Calu3 (cell line): ENCODE measurements around the gene DTYMK. TPM values are rescaled to one million over a fixed set of nuclear protein-coding genes. Genes with fewer than 3 reads are reported as not detected.

ENCODE experiments used
- BruUV-seq: library from RNA; stranded (reverse); fragments of 400-500 nt; replicated peaks from 2 replicates; lab custom pipeline; 2021; lab: Mats Ljungman, UMichigan
- CTCF ChIA-PET: fragments of 300-600 bp; sonication (Branson Sonifier 250); formaldehyde crosslinking; loops from one replicate; lab custom pipeline; 2022; ENCODE audit warnings: antibody characterized with exemption; lab: Charles Lee
- DNase-seq: peaks from one replicate; pipeline ENCODE4 v3.0.0; 2022
- H3K27ac Mint-ChIP-seq: one replicate; pipeline ENCODE4 v1.8.0; 2022; ENCODE audit warnings: mixed read lengths; ENCODE audit not compliant: unreplicated experiment
- H3K27me3 Mint-ChIP-seq: one replicate; pipeline ENCODE4 v1.8.0; 2022; ENCODE audit warnings: mixed read lengths; ENCODE audit not compliant: unreplicated experiment
- H3K36me3 Mint-ChIP-seq: one replicate; pipeline ENCODE4 v1.8.0; 2022; ENCODE audit warnings: mild to moderate bottlenecking, moderate library complexity, mixed read lengths; ENCODE audit not compliant: insufficient read depth, unreplicated experiment
- H3K4me1 Mint-ChIP-seq: one replicate; pipeline ENCODE4 v1.8.0; 2022; ENCODE audit warnings: mild to moderate bottlenecking, low read depth, mixed read lengths; ENCODE audit not compliant: unreplicated experiment
- H3K4me3 Mint-ChIP-seq: one replicate; pipeline ENCODE4 v1.8.0; 2022; ENCODE audit warnings: mild to moderate bottlenecking, low read depth, moderate library complexity, mixed read lengths; ENCODE audit not compliant: unreplicated experiment
- H3K9me3 Mint-ChIP-seq: one replicate; pipeline ENCODE4 v1.8.0; 2022; ENCODE audit warnings: low read depth, mixed read lengths; ENCODE audit not compliant: unreplicated experiment
- CTCF ChIP-seq: fragments of 200-600 bp; IDR thresholded peaks from one replicate; pipeline ENCODE4 v1.8.0; 2022; ENCODE audit warnings: antibody characterized with exemption; ENCODE audit not compliant: unreplicated experiment
- intact Hi-C: fragments of 100-400 bp; cut with micrococcal nuclease; formaldehyde crosslinking; loops from one replicate; pipeline ENCODE4 v1.10.0; 2022; ENCODE audit not compliant: unreplicated experiment
- total RNA-seq: library from RNA; stranded (reverse); gene quantifications from 2 replicates; pipeline ENCODE4 v1.2.3, GENCODE V29; 2022

DTYMK gene
- total RNA-seq, 1 experiment from 2014 or later: 80.7 TPM

GRCh38 chr2:241645056-241645914 is 41.3 kb downstream of the DTYMK start:
- Mint-ChIP-seq H3K9me3 (no peaks in the 10 kb centered on the region), H3K36me3 (peaks cover 33% of the 10 kb centered on the region), H3K4me3 (no peak overlapping the region), H3K27ac (no peak overlapping the region), H3K4me1 (peaks cover 21% of the 10 kb centered on the region), H3K27me3 (no peaks in the 10 kb centered on the region)
- CTCF ChIA-PET: no interaction called here
- DNase-seq: no peak
- TF ChIP-seq CTCF: no peak
- intact Hi-C loops: no loop called here
- no TSS peak for BruUV-seq

- Mint-ChIP-seq H3K27me3 (no peaks in the 10 kb centered on the region), H3K4me3 (no peak overlapping the region), H3K36me3 (peaks cover 49% of the 10 kb centered on the region), H3K27ac (no peak overlapping the region), H3K4me1 (peaks cover 33% of the 10 kb centered on the region), H3K9me3 (no peaks in the 10 kb centered on the region)
- DNase-seq: no peak
- BruUV-seq: no TSS peak
- intact Hi-C loops: no loop called here
- CTCF ChIA-PET: interaction anchor here (0.7 kb wide), 1 partner anchor 11 kb away, joined by 3 read pairs; no protein-coding TSS in a partner anchor
- no peak for TF ChIP-seq CTCF
Observed at GRCh38 chr2:241641631-241642030, 45.0 kb downstream of the DTYMK start.

- TF ChIP-seq CTCF: no peak
- H3K4me1 Mint-ChIP-seq: peaks cover 33% of the 10 kb centered on the region
- peak overlapping the region; percentile 22 for H3K4me3 Mint-ChIP-seq
- no peak for DNase-seq
- BruUV-seq: no TSS peak
- intact Hi-C loops: no loop called here
- CTCF ChIA-PET: interaction anchor here (0.6 kb wide), 1 partner anchor 40 kb away, joined by 4 read pairs; no protein-coding TSS in a partner anchor
- no peak overlapping the region for H3K27ac Mint-ChIP-seq
- H3K36me3 Mint-ChIP-seq: peaks cover 63% of the 10 kb centered on the region
- H3K27me3 Mint-ChIP-seq: no peaks in the 10 kb centered on the region
- no peaks in the 10 kb centered on the region for H3K9me3 Mint-ChIP-seq
Observed at GRCh38 chr2:241640165-241640795, 46.3 kb downstream of the DTYMK start.

- no peak for DNase-seq
- CTCF ChIA-PET: no interaction called here
- no peak for TF ChIP-seq CTCF
- H3K36me3 Mint-ChIP-seq: peaks cover 65% of the 10 kb centered on the region
- H3K27ac Mint-ChIP-seq: no peak overlapping the region
- H3K4me1 Mint-ChIP-seq: peaks cover 33% of the 10 kb centered on the region
- no peak overlapping the region for H3K4me3 Mint-ChIP-seq
- H3K9me3 Mint-ChIP-seq: no peaks in the 10 kb centered on the region
- no peaks in the 10 kb centered on the region for H3K27me3 Mint-ChIP-seq
- no TSS peak for BruUV-seq
- intact Hi-C loops: no loop called here
Observed at GRCh38 chr2:241639385-241639784, 47.2 kb downstream of the DTYMK start.
